HepG2 (cell line): ENCODE measurements around the gene POU2AF2. TPM values are rescaled to one million over a fixed set of nuclear protein-coding genes. Genes with fewer than 3 reads are reported as not detected.
A peak's percentile ranks its signal among the peaks of the same experiment; 100 is the strongest.

Experiments used
- ARID5B ChIP-seq: IDR thresholded peaks from 2 replicates; pipeline ENCODE4 v1.4.0; 2020; ENCODE audit warnings: mild to moderate bottlenecking, missing genetic modification reagents
- DNMT1 ChIP-seq: sonication (generic); formaldehyde crosslinking; IDR thresholded peaks from 2 replicates; pipeline ENCODE4 v1.5.1; 2020; ENCODE audit warnings: mild to moderate bottlenecking, missing genetic modification reagents
- FOXJ3 ChIP-seq: sonication (generic); formaldehyde crosslinking; IDR thresholded peaks from 2 replicates; pipeline ENCODE4 v1.4.0; 2020; ENCODE audit warnings: missing genetic modification reagents, mild to moderate bottlenecking, borderline replicate concordance
- FOXP4 ChIP-seq: sonication (generic); formaldehyde crosslinking; IDR thresholded peaks from 2 replicates; pipeline ENCODE4 v1.4.0; 2020; ENCODE audit warnings: missing genetic modification reagents
- GTF2F1 ChIP-seq: fragments of 150-350 bp; IDR thresholded peaks from 2 replicates; pipeline ENCODE4 v1.6.1; 2014; ENCODE audit warnings: low read length
- JUND ChIP-seq: sonication (generic); formaldehyde crosslinking; IDR thresholded peaks from 2 replicates; pipeline ENCODE4 v1.8.0; 2022; ENCODE audit warnings: mild to moderate bottlenecking, missing genetic modification reagents
- MED13 ChIP-seq: sonication (generic); formaldehyde crosslinking; IDR thresholded peaks from 2 replicates; pipeline ENCODE4 v1.5.0; 2020; ENCODE audit warnings: missing genetic modification reagents
- MIXL1 ChIP-seq: IDR thresholded peaks from 2 replicates; pipeline ENCODE4 v1.6.1; 2016
- NCOR1 ChIP-seq: fragments of 200-600 bp; sonication (generic); IDR thresholded peaks from 2 replicates; pipeline ENCODE4 v1.7.0; 2017; ENCODE audit warnings: antibody characterized with exemption, low read length, borderline replicate concordance
- NFIC ChIP-seq: IDR thresholded peaks from 2 replicates; pipeline ENCODE4 v1.6.1; 2012; ENCODE audit warnings: mild to moderate bottlenecking, low read length, inconsistent platforms
- NFRKB ChIP-seq: fragments of 450-650 bp; IDR thresholded peaks from 2 replicates; pipeline ENCODE4 v1.6.1; 2017
- NPAS2 ChIP-seq: sonication (generic); formaldehyde crosslinking; IDR thresholded peaks from 2 replicates; pipeline ENCODE4 v1.8.0; 2022; ENCODE audit warnings: mild to moderate bottlenecking, missing genetic modification reagents, borderline replicate concordance
- RNF2 ChIP-seq: fragments of 450-650 bp; conservative IDR thresholded peaks from 2 replicates; pipeline ENCODE4 v1.6.1; 2016; ENCODE audit warnings: low read depth
- SOX13 ChIP-seq, 3 experiments: fragments of 450-650 bp in 1 of 3; sonication (generic) in 1 of 3; formaldehyde crosslinking in 1 of 3; IDR thresholded peaks in 2 of 3; conservative IDR thresholded peaks in 1 of 3; 2 replicates each; pipeline versions ENCODE4 v1.5.0 to v1.6.1; 2016 to 2020; ENCODE audit warnings: antibody characterized with exemption in 1 of 3, mild to moderate bottlenecking in 1 of 3, missing compliant biosample characterization in 1 of 3, missing genetic modification reagents in 1 of 3, moderate library complexity in 1 of 3
- SRSF1 ChIP-seq: fragments of 200-400 bp; formaldehyde crosslinking; optimal IDR thresholded peaks from 2 replicates; pipeline ENCODE3; 2017; ENCODE audit warnings: mild to moderate bottlenecking, low read depth, low read length, moderate library complexity
- ZBTB14 ChIP-seq: sonication (generic); formaldehyde crosslinking; IDR thresholded peaks from 2 replicates; pipeline ENCODE4 v1.4.0; 2020; ENCODE audit warnings: missing genetic modification reagents
- ZNF101 ChIP-seq: sonication (generic); formaldehyde crosslinking; IDR thresholded peaks from 2 replicates; pipeline ENCODE4 v1.4.0; 2020; ENCODE audit warnings: mild to moderate bottlenecking, low read depth, missing genetic modification reagents, borderline replicate concordance
- ZNF225 ChIP-seq: sonication (generic); formaldehyde crosslinking; IDR thresholded peaks from 2 replicates; pipeline ENCODE4 v1.4.0; 2020; ENCODE audit warnings: mild to moderate bottlenecking, missing genetic modification reagents
- ZNF782 ChIP-seq: sonication (generic); formaldehyde crosslinking; IDR thresholded peaks from 2 replicates; pipeline ENCODE4 v1.4.0; 2020; ENCODE audit warnings: missing genetic modification reagents, mild to moderate bottlenecking, borderline replicate concordance
- ZNF784 ChIP-seq: sonication (generic); formaldehyde crosslinking; IDR thresholded peaks from 2 replicates; pipeline ENCODE4 v1.5.1; 2020; ENCODE audit warnings: missing genetic modification reagents, mild to moderate bottlenecking, borderline replicate concordance
- ZSCAN20 ChIP-seq: sonication (generic); formaldehyde crosslinking; IDR thresholded peaks from 2 replicates; pipeline ENCODE4 v1.4.0; 2020; ENCODE audit warnings: missing genetic modification reagents, mild to moderate bottlenecking, borderline replicate concordance
- polyA plus RNA-seq, 8 experiments: library from polyadenylated mRNA; depleted of rRNA in 3 of 8; stranded (reverse) in 7 of 8; unstranded in 1 of 8; fragments of >200 nt; fragmentation: Illumina TruSeq in 4 of 8; extraction: Trizol in 4 of 8; gene quantifications; 2 replicates each; pipeline versions ENCODE4 v1.2.1 to v1.2.3, GENCODE V29; 2011 to 2016; ENCODE audit warnings: low read depth in 4 of 8, missing spikeins in 1 of 8, mixed read lengths in 1 of 8; ENCODE audit not compliant: insufficient read depth in 1 of 8
- total RNA-seq, 5 experiments: library from RNA; depleted of rRNA; stranded (reverse); fragments of >200 nt; fragmentation: Illumina TruSeq; extraction: Trizol; gene quantifications; 2 replicates each; pipeline ENCODE4 v1.2.3, GENCODE V29; 2016; ENCODE audit warnings: low read depth in 1 of 5

POU2AF2 gene
- total and polyA plus RNA-seq, 2 of the 13 experiments (the other 11 are each of a cell fraction or from before 2014, with no cell fraction given), result 0.11 TPM; not detected in 1

GRCh38 chr11:111309215-111309915, 63.8 kb downstream of the POU2AF2 start (continued):
- no peak for TF ChIP-seq ZBTB14 (CRISPR knock-in tag)
- peak; percentile 56 for TF ChIP-seq ARID5B (CRISPR knock-in tag)
- TF ChIP-seq NCOR1, result no peak
- TF ChIP-seq NFRKB, result no peak
- no peak for TF ChIP-seq FOXP4 (CRISPR knock-in tag)
- 0 out of 2 replicates have a peak, but pooled peaks have one; percentile 61 for TF ChIP-seq MIXL1 (CRISPR knock-in tag)
- TF ChIP-seq FOXJ3 (CRISPR knock-in tag), result peak; percentile 39; the same call in 1 of the 2 replicates
- TF ChIP-seq ZNF225 (CRISPR knock-in tag), result no peak
- TF ChIP-seq MED13 (CRISPR knock-in tag), result no peak
- no peak for TF ChIP-seq NPAS2 (CRISPR knock-in tag)
- TF ChIP-seq ZNF782, result no peak
- no peak for TF ChIP-seq SOX13 (IDR thresholded peaks at IDR 0.05)
- no peak for TF ChIP-seq SOX13 (CRISPR knock-in tag; conservative IDR thresholded peaks at IDR 0.05 in 1 of 2, IDR thresholded peaks at IDR 0.05 in 1 of 2)
- peak; percentile 27; the same call in 1 of the 2 replicates for TF ChIP-seq NFIC
- TF ChIP-seq RNF2, result no peak
- no peak for TF ChIP-seq DNMT1 (CRISPR knock-in tag)
- TF ChIP-seq JUND (CRISPR knock-in tag), result no peak
- no peak for TF ChIP-seq ZNF784 (CRISPR knock-in tag)
- TF ChIP-seq GTF2F1, result no peak
- no peak for TF ChIP-seq SRSF1
- no peak for TF ChIP-seq ZNF101 (CRISPR knock-in tag)
- TF ChIP-seq ZSCAN20 (CRISPR knock-in tag), result no peak
